Endodermal cell (in vitro differentiated cells): ENCODE results near the gene AMIGO1. TPM values are rescaled to one million over a fixed set of nuclear protein-coding genes. Genes with fewer than 3 reads are reported as not detected.

Experiments used
- DNase-seq: peaks from one replicate; pipeline ENCODE4 v3.0.0-alpha.2; 2017
- H3K27ac ChIP-seq: 2 replicates; pipeline ENCODE4 v1.5.1; 2013; ENCODE audit warnings: mild to moderate bottlenecking, low read depth, low read length, moderate library complexity
- H3K27me3 ChIP-seq: 2 replicates; pipeline ENCODE4 v1.6.1; 2013; ENCODE audit warnings: mild to moderate bottlenecking, low read length, moderate library complexity; ENCODE audit not compliant: insufficient read depth, control insufficient read depth, poor library complexity, severe bottlenecking
- H3K36me3 ChIP-seq: 2 replicates; pipeline ENCODE4 v1.7.0; 2013; ENCODE audit warnings: mild to moderate bottlenecking, low read length, moderate library complexity; ENCODE audit not compliant: control insufficient read depth, insufficient read depth
- H3K4me1 ChIP-seq: one replicate; pipeline ENCODE4 v1.7.0; 2013; ENCODE audit warnings: low read length; ENCODE audit not compliant: control insufficient read depth, insufficient read depth
- H3K4me3 ChIP-seq: 2 replicates; pipeline ENCODE4 v1.5.1; 2013; ENCODE audit warnings: mild to moderate bottlenecking, low read length, moderate library complexity
- H3K9ac ChIP-seq: 2 replicates; pipeline ENCODE4 v1.6.1; 2013; ENCODE audit warnings: mild to moderate bottlenecking, low read length, moderate library complexity; ENCODE audit not compliant: poor library complexity, severe bottlenecking; ENCODE audit errors: extremely low read depth
- H3K9me3 ChIP-seq: 2 replicates; pipeline ENCODE4 v1.6.1; 2013; ENCODE audit warnings: mild to moderate bottlenecking, low read length, moderate library complexity; ENCODE audit not compliant: control insufficient read depth
- H3K27ac Mint-ChIP-seq: 2 replicates; pipeline ENCODE4 v1.8.0; 2020; ENCODE audit warnings: mixed read lengths
- H3K27me3 Mint-ChIP-seq: 2 replicates; pipeline ENCODE4 v1.8.0; 2021; ENCODE audit warnings: mild to moderate bottlenecking, mixed read lengths; ENCODE audit not compliant: insufficient read depth
- H3K36me3 Mint-ChIP-seq: 2 replicates; pipeline ENCODE4 v1.8.0; 2020; ENCODE audit warnings: low read depth, mixed read lengths
- H3K4me1 Mint-ChIP-seq: 2 replicates; pipeline ENCODE4 v1.8.0; 2020; ENCODE audit warnings: mixed read lengths
- H3K4me3 Mint-ChIP-seq: 2 replicates; pipeline ENCODE4 v1.8.0; 2020; ENCODE audit warnings: mild to moderate bottlenecking, moderate library complexity, mixed read lengths
- H3K9me3 Mint-ChIP-seq: 2 replicates; pipeline ENCODE4 v1.8.0; 2020; ENCODE audit warnings: mild to moderate bottlenecking, mixed read lengths
- CTCF ChIP-seq: fragments of 200-600 bp; sonication (generic); conservative IDR thresholded peaks from 2 replicates; pipeline ENCODE4 v1.5.0; 2021; ENCODE audit warnings: antibody characterized with exemption, mild to moderate bottlenecking
- WGBS, 2 experiments: methylation state at CpG; one replicate each; pipeline versions ENCODE4 v1.1.5 to v1.1.7; 2013; ENCODE audit warnings: missing lambda C conversion rate in 2 of 2, mixed read lengths in 1 of 2; ENCODE audit not compliant: insufficient coverage in 1 of 2, insufficient read length in 1 of 2; 5-methylcytosine and 5-hydroxymethylcytosine counted together
- total RNA-seq, 2 donors: library from RNA; stranded (reverse); fragmentation: NEBNext Ultra II Directional in 1 of 2; extraction: Animal tissue kit (Norgen Biotek cat#: 25700) in 1 of 2; gene quantifications; 2 replicates in 1 of 2; 3 replicates in 1 of 2; pipeline ENCODE4 v1.2.1, GENCODE V29; 2021

Gene AMIGO1
- total RNA-seq, 2 donors from 2014 or later = 2.4 to 2.7 TPM

GRCh38 chr1:109523706-109524105, 14.2 kb upstream of the AMIGO1 start:
- no peak overlapping the region for H3K27ac ChIP-seq
- no CpG with 5 or more reads among the region's 2 CpGs for WGBS, 2 experiments

GRCh38 chr1:109522026-109522425, 12.5 kb upstream of the AMIGO1 start:
- DNase-seq = no peak
- H3K4me1 ChIP-seq = no peaks in the 10 kb centered on the region
- no peaks in the 10 kb centered on the region for H3K36me3 ChIP-seq
- TF ChIP-seq CTCF = no peak
- Mint-ChIP-seq H3K4me1 (no peaks in the 10 kb centered on the region), H3K36me3 (no peaks in the 10 kb centered on the region), H3K27ac (no peak overlapping the region), H3K27me3 (peaks cover 20% of the 10 kb centered on the region), H3K4me3 (no peak overlapping the region), H3K9me3 (peaks cover 5% of the 10 kb centered on the region)
- 92 to 93% methylated on average over 4 to 7 of the region's 7 CpGs for WGBS, 2 experiments
- H3K9me3 ChIP-seq = no peaks in the 10 kb centered on the region
- H3K27me3 ChIP-seq = no peaks in the 10 kb centered on the region
- no peak overlapping the region for H3K9ac ChIP-seq
- no peak overlapping the region for H3K4me3 ChIP-seq
- no peak overlapping the region for H3K27ac ChIP-seq

More at GRCh38 chr1:109523706-109524105, 14.2 kb upstream of the AMIGO1 start:
- peaks cover 4% of the 10 kb centered on the region for H3K27me3 ChIP-seq
- DNase-seq = no peak
- Mint-ChIP-seq H3K4me1 (no peaks in the 10 kb centered on the region), H3K9me3 (peaks cover 5% of the 10 kb centered on the region), H3K4me3 (no peak overlapping the region), H3K36me3 (no peaks in the 10 kb centered on the region), H3K27ac (no peak overlapping the region), H3K27me3 (peaks cover 20% of the 10 kb centered on the region)
- H3K36me3 ChIP-seq = no peaks in the 10 kb centered on the region
- no peaks in the 10 kb centered on the region for H3K9me3 ChIP-seq
- H3K4me1 ChIP-seq = no peaks in the 10 kb centered on the region
- H3K4me3 ChIP-seq = no peak overlapping the region
- TF ChIP-seq CTCF = no peak
- H3K9ac ChIP-seq = no peak overlapping the region

GRCh38 chr1:109521002-109521951, 11.8 kb upstream of the AMIGO1 start:
- Mint-ChIP-seq H3K9me3 (peaks cover 5% of the 10 kb centered on the region), H3K4me1 (no peaks in the 10 kb centered on the region), H3K27me3 (peaks cover 18% of the 10 kb centered on the region), H3K36me3 (no peaks in the 10 kb centered on the region), H3K27ac (no peak overlapping the region), H3K4me3 (no peak overlapping the region)
- WGBS, 2 experiments = 85 to 90% methylated on average over 9 to 14 of the region's 14 CpGs
- Histone ChIP-seq H3K36me3 (no peaks in the 10 kb centered on the region), H3K9me3 (no peaks in the 10 kb centered on the region), H3K27ac (no peak overlapping the region), H3K4me3 (no peak overlapping the region), H3K27me3 (no peaks in the 10 kb centered on the region), H3K4me1 (no peaks in the 10 kb centered on the region), H3K9ac (no peak overlapping the region)
- no peak for TF ChIP-seq CTCF
- DNase-seq = no peak
